ENCODE results near the gene CADPS. TPM values are rescaled to one million over a fixed set of nuclear protein-coding genes. Genes with fewer than 3 reads are reported as not detected.

Gene CADPS
- total and polyA plus RNA-seq, 2 experiments from 2014 or later, result 2.8 to 8.1 TPM

- Histone ChIP-seq H3K27ac (no peak overlapping the region), H3K9me3 (ENCODE audit: low read depth) (no peaks in the 10 kb centered on the region), H3K79me2 (no peaks in the 10 kb centered on the region), H3K27me3 (peaks cover 5% of the 10 kb centered on the region), H3K9me2 (replicated peaks; ENCODE audit: insufficient read depth) (no peaks in the 10 kb centered on the region), H2AFZ (no peak overlapping the region), H3K4me1 (ENCODE audit: insufficient read depth) (no peaks in the 10 kb centered on the region), H3K4me2 (no peak overlapping the region), H4K20me1 (ENCODE audit: insufficient read depth, poor library complexity, severe bottlenecking) (no peaks in the 10 kb centered on the region), H3K4me3 (no peak overlapping the region), H3K36me3 (replicated peaks; ENCODE audit: insufficient read depth, low read depth) (no peaks in the 10 kb centered on the region)
- TF ChIP-seq EZH2 (IDR thresholded peaks at IDR 0.05; ENCODE audit: borderline replicate concordance), result no peak
- no peak for TF ChIP-seq EZH2phosphoT487 (IDR thresholded peaks at IDR 0.05; ENCODE audit: low read depth, severe bottlenecking, unreplicated experiment)
- TF ChIP-seq CTCF (IDR thresholded peaks at IDR 0.05; ENCODE audit: poor library complexity), result no peak
- WGBS (ENCODE audit: low lambda C conversion rate, missing lambda C conversion rate), result 93% methylated on average over 3 of the region's 3 CpGs
- no peak for DNase-seq (ENCODE audit: low spot score)
These were observed 174.9 kb downstream of the CADPS start for GRCh38 chr3:62700357-62700756.

- no peaks in the 10 kb centered on the region for H3K79me2 ChIP-seq
- DNase-seq (ENCODE audit: low spot score), result no peak
- H3K4me1 ChIP-seq (ENCODE audit: insufficient read depth), result no peaks in the 10 kb centered on the region
- no peak overlapping the region for H3K27ac ChIP-seq
- H3K9me2 ChIP-seq (replicated peaks; ENCODE audit: insufficient read depth), result no peaks in the 10 kb centered on the region
- no peak overlapping the region for H3K4me3 ChIP-seq
- 73% methylated on average over 7 of the region's 7 CpGs for WGBS (ENCODE audit: low lambda C conversion rate, missing lambda C conversion rate)
- H3K4me2 ChIP-seq, result no peak overlapping the region
- no peaks in the 10 kb centered on the region for H4K20me1 ChIP-seq (ENCODE audit: insufficient read depth, poor library complexity, severe bottlenecking)
- no peaks in the 10 kb centered on the region for H3K9me3 ChIP-seq (ENCODE audit: low read depth)
- H3K27me3 ChIP-seq, result peaks cover 6% of the 10 kb centered on the region
- no peaks in the 10 kb centered on the region for H3K36me3 ChIP-seq (replicated peaks; ENCODE audit: insufficient read depth, low read depth)
- TF ChIP-seq CTCF (IDR thresholded peaks at IDR 0.05; ENCODE audit: poor library complexity), result no peak
- no peak for TF ChIP-seq EZH2phosphoT487 (IDR thresholded peaks at IDR 0.05; ENCODE audit: low read depth, severe bottlenecking, unreplicated experiment)
- no peak for TF ChIP-seq EZH2 (IDR thresholded peaks at IDR 0.05; ENCODE audit: borderline replicate concordance)
- no peak overlapping the region for H2AFZ ChIP-seq
These were observed 175.5 kb downstream of the CADPS start for GRCh38 chr3:62699728-62700127.

- Histone ChIP-seq H3K79me2 (no peaks in the 10 kb centered on the region), H3K9me3 (ENCODE audit: low read depth) (no peaks in the 10 kb centered on the region), H3K9me2 (replicated peaks; ENCODE audit: insufficient read depth) (no peaks in the 10 kb centered on the region), H3K27me3 (peaks cover 6% of the 10 kb centered on the region), H3K4me1 (ENCODE audit: insufficient read depth) (no peaks in the 10 kb centered on the region), H3K36me3 (replicated peaks; ENCODE audit: insufficient read depth, low read depth) (no peaks in the 10 kb centered on the region), H3K4me3 (no peak overlapping the region), H4K20me1 (ENCODE audit: insufficient read depth, poor library complexity, severe bottlenecking) (no peaks in the 10 kb centered on the region), H3K4me2 (no peak overlapping the region), H3K27ac (no peak overlapping the region), H2AFZ (no peak overlapping the region)
- no peak for DNase-seq (ENCODE audit: low spot score)
- TF ChIP-seq CTCF (IDR thresholded peaks at IDR 0.05; ENCODE audit: poor library complexity), result no peak
These were observed 179.2 kb downstream of the CADPS start for GRCh38 chr3:62696011-62696410.

- Histone ChIP-seq H3K27ac (no peak overlapping the region), H4K20me1 (ENCODE audit: insufficient read depth, poor library complexity, severe bottlenecking) (no peaks in the 10 kb centered on the region), H3K4me3 (no peak overlapping the region), H3K4me2 (no peak overlapping the region), H3K36me3 (replicated peaks; ENCODE audit: insufficient read depth, low read depth) (no peaks in the 10 kb centered on the region), H3K9me3 (ENCODE audit: low read depth) (no peaks in the 10 kb centered on the region), H3K27me3 (no peaks in the 10 kb centered on the region), H2AFZ (no peak overlapping the region), H3K79me2 (no peaks in the 10 kb centered on the region), H3K4me1 (ENCODE audit: insufficient read depth) (no peaks in the 10 kb centered on the region), H3K9me2 (replicated peaks; ENCODE audit: insufficient read depth) (no peaks in the 10 kb centered on the region)
- DNase-seq (ENCODE audit: low spot score), result no peak
- TF ChIP-seq CTCF (IDR thresholded peaks at IDR 0.05; ENCODE audit: poor library complexity) (no peak), EZH2phosphoT487 (IDR thresholded peaks at IDR 0.05; ENCODE audit: low read depth, severe bottlenecking, unreplicated experiment) (no peak), EZH2 (IDR thresholded peaks at IDR 0.05; ENCODE audit: borderline replicate concordance) (no peak)
- 75% methylated on average over 2 of the region's 2 CpGs for WGBS (ENCODE audit: low lambda C conversion rate, missing lambda C conversion rate)
These were observed 186.4 kb downstream of the CADPS start for GRCh38 chr3:62688812-62689211.

Measured in hepatocyte (in vitro differentiated cells).